Measurements from ENCODE around the gene HIGD1A.

HIGD1A gene

GRCh38 chr3:42755681-42756578 is 48.4 kb downstream of the HIGD1A start:
- H3K79me2 ChIP-seq (ENCODE audit: insufficient read depth, low read length) = no peaks in the 10 kb centered on the region
- H3K9me2 ChIP-seq (ENCODE audit: low read depth, low read length) = no peaks in the 10 kb centered on the region
- no peak for TF ChIP-seq EZH2 (IDR thresholded peaks at IDR 0.05; ENCODE audit: borderline replicate concordance, low read length)
- TF ChIP-seq CTCF (IDR thresholded peaks at IDR 0.05; ENCODE audit: low read length) = peak; percentile 38; the same call in 1 of the 2 replicates
- no peaks in the 10 kb centered on the region for H3K36me3 ChIP-seq (ENCODE audit: insufficient read depth, low read length)
- H3K4me1 ChIP-seq (ENCODE audit: insufficient read depth, low read length, severe bottlenecking) = no peaks in the 10 kb centered on the region
- H3K27me3 ChIP-seq (ENCODE audit: insufficient read depth, low read length) = peaks cover 4% of the 10 kb centered on the region; the same call in 1 of the 2 replicates
- no peaks in the 10 kb centered on the region for H4K20me1 ChIP-seq (ENCODE audit: insufficient read depth, low read length)
- H3K9me3 ChIP-seq (ENCODE audit: low read length) = no peaks in the 10 kb centered on the region
- no peak overlapping the region for H3K27ac ChIP-seq (ENCODE audit: low read depth, low read length, poor library complexity, severe bottlenecking)
- no peak overlapping the region for H3K9ac ChIP-seq (ENCODE audit: low read length)
- no peak overlapping the region for H3K4me3 ChIP-seq (ENCODE audit: low read depth, low read length, poor library complexity, severe bottlenecking)
- H2AFZ ChIP-seq (ENCODE audit: low read length) = no peak overlapping the region
- no peak overlapping the region for H3K4me2 ChIP-seq (ENCODE audit: low read length)
- H3F3A ChIP-seq (ENCODE audit: insufficient read depth, low read length) = no peaks in the 10 kb centered on the region

- no peak overlapping the region for H3K4me3 ChIP-seq (ENCODE audit: low read depth, low read length, poor library complexity, severe bottlenecking)
- H3K79me2 ChIP-seq (ENCODE audit: insufficient read depth, low read length) = no peaks in the 10 kb centered on the region
- H3K9me3 ChIP-seq (ENCODE audit: low read length) = no peaks in the 10 kb centered on the region
- H3K4me2 ChIP-seq (ENCODE audit: low read length) = no peak overlapping the region
- peaks cover 2% of the 10 kb centered on the region; the same call in 1 of the 2 replicates for H3K27me3 ChIP-seq (ENCODE audit: insufficient read depth, low read length)
- H3K9me2 ChIP-seq (ENCODE audit: low read depth, low read length) = no peaks in the 10 kb centered on the region
- H3K27ac ChIP-seq (ENCODE audit: low read depth, low read length, poor library complexity, severe bottlenecking) = no peak overlapping the region
- H3K36me3 ChIP-seq (ENCODE audit: insufficient read depth, low read length) = no peaks in the 10 kb centered on the region
- no peak overlapping the region for H2AFZ ChIP-seq (ENCODE audit: low read length)
- H3F3A ChIP-seq (ENCODE audit: insufficient read depth, low read length) = no peaks in the 10 kb centered on the region
- no peaks in the 10 kb centered on the region for H4K20me1 ChIP-seq (ENCODE audit: insufficient read depth, low read length)
- H3K9ac ChIP-seq (ENCODE audit: low read length) = no peak overlapping the region
- no peaks in the 10 kb centered on the region for H3K4me1 ChIP-seq (ENCODE audit: insufficient read depth, low read length, severe bottlenecking)
- TF ChIP-seq CTCF (IDR thresholded peaks at IDR 0.05; ENCODE audit: low read length) (no peak), EZH2 (IDR thresholded peaks at IDR 0.05; ENCODE audit: borderline replicate concordance, low read length) (no peak)
Measured at GRCh38 chr3:42753757-42754156, 50.5 kb downstream of the HIGD1A start.

GRCh38 chr3:42752961-42753360 is 51.3 kb downstream of the HIGD1A start:
- H3K36me3 ChIP-seq (ENCODE audit: insufficient read depth, low read length) = no peaks in the 10 kb centered on the region
- H3K79me2 ChIP-seq (ENCODE audit: insufficient read depth, low read length) = no peaks in the 10 kb centered on the region
- no peaks in the 10 kb centered on the region for H3F3A ChIP-seq (ENCODE audit: insufficient read depth, low read length)
- no peak for TF ChIP-seq CTCF (IDR thresholded peaks at IDR 0.05; ENCODE audit: low read length)
- no peak for TF ChIP-seq EZH2 (IDR thresholded peaks at IDR 0.05; ENCODE audit: borderline replicate concordance, low read length)
- H3K9me2 ChIP-seq (ENCODE audit: low read depth, low read length) = no peaks in the 10 kb centered on the region
- no peak overlapping the region for H3K4me3 ChIP-seq (ENCODE audit: low read depth, low read length, poor library complexity, severe bottlenecking)
- H3K27me3 ChIP-seq (ENCODE audit: insufficient read depth, low read length) = no peaks in the 10 kb centered on the region; the same call in 1 of the 2 replicates
- no peak overlapping the region for H3K4me2 ChIP-seq (ENCODE audit: low read length)
- no peak overlapping the region for H2AFZ ChIP-seq (ENCODE audit: low read length)
- H3K4me1 ChIP-seq (ENCODE audit: insufficient read depth, low read length, severe bottlenecking) = no peaks in the 10 kb centered on the region
- no peaks in the 10 kb centered on the region for H3K9me3 ChIP-seq (ENCODE audit: low read length)
- no peaks in the 10 kb centered on the region for H4K20me1 ChIP-seq (ENCODE audit: insufficient read depth, low read length)
- H3K27ac ChIP-seq (ENCODE audit: low read depth, low read length, poor library complexity, severe bottlenecking) = no peak overlapping the region
- H3K9ac ChIP-seq (ENCODE audit: low read length) = no peak overlapping the region

Data from OCI-LY1 (cell line).